Endodermal cell (in vitro differentiated cells): ENCODE data around the gene LCE6A. TPM values are rescaled to one million over a fixed set of nuclear protein-coding genes. Genes with fewer than 3 reads are reported as not detected.

Experiments
- DNase-seq: peaks from one replicate; pipeline ENCODE4 v3.0.0-alpha.2; 2017
- H3K27ac ChIP-seq: 2 replicates; pipeline ENCODE4 v1.5.1; 2013; ENCODE audit warnings: mild to moderate bottlenecking, low read depth, low read length, moderate library complexity
- H3K27me3 ChIP-seq: 2 replicates; pipeline ENCODE4 v1.6.1; 2013; ENCODE audit warnings: mild to moderate bottlenecking, low read length, moderate library complexity; ENCODE audit not compliant: insufficient read depth, control insufficient read depth, poor library complexity, severe bottlenecking
- H3K36me3 ChIP-seq: 2 replicates; pipeline ENCODE4 v1.7.0; 2013; ENCODE audit warnings: mild to moderate bottlenecking, low read length, moderate library complexity; ENCODE audit not compliant: control insufficient read depth, insufficient read depth
- H3K4me1 ChIP-seq: one replicate; pipeline ENCODE4 v1.7.0; 2013; ENCODE audit warnings: low read length; ENCODE audit not compliant: control insufficient read depth, insufficient read depth
- H3K4me3 ChIP-seq: 2 replicates; pipeline ENCODE4 v1.5.1; 2013; ENCODE audit warnings: mild to moderate bottlenecking, low read length, moderate library complexity
- H3K9ac ChIP-seq: 2 replicates; pipeline ENCODE4 v1.6.1; 2013; ENCODE audit warnings: mild to moderate bottlenecking, low read length, moderate library complexity; ENCODE audit not compliant: poor library complexity, severe bottlenecking; ENCODE audit errors: extremely low read depth
- H3K9me3 ChIP-seq: 2 replicates; pipeline ENCODE4 v1.6.1; 2013; ENCODE audit warnings: mild to moderate bottlenecking, low read length, moderate library complexity; ENCODE audit not compliant: control insufficient read depth
- H3K27ac Mint-ChIP-seq: 2 replicates; pipeline ENCODE4 v1.8.0; 2020; ENCODE audit warnings: mixed read lengths
- H3K27me3 Mint-ChIP-seq: 2 replicates; pipeline ENCODE4 v1.8.0; 2021; ENCODE audit warnings: mild to moderate bottlenecking, mixed read lengths; ENCODE audit not compliant: insufficient read depth
- H3K36me3 Mint-ChIP-seq: 2 replicates; pipeline ENCODE4 v1.8.0; 2020; ENCODE audit warnings: low read depth, mixed read lengths
- H3K4me1 Mint-ChIP-seq: 2 replicates; pipeline ENCODE4 v1.8.0; 2020; ENCODE audit warnings: mixed read lengths
- H3K4me3 Mint-ChIP-seq: 2 replicates; pipeline ENCODE4 v1.8.0; 2020; ENCODE audit warnings: mild to moderate bottlenecking, moderate library complexity, mixed read lengths
- H3K9me3 Mint-ChIP-seq: 2 replicates; pipeline ENCODE4 v1.8.0; 2020; ENCODE audit warnings: mild to moderate bottlenecking, mixed read lengths
- WGBS, 2 experiments: methylation state at CpG; one replicate each; pipeline versions ENCODE4 v1.1.5 to v1.1.7; 2013; ENCODE audit warnings: missing lambda C conversion rate in 2 of 2, mixed read lengths in 1 of 2; ENCODE audit not compliant: insufficient coverage in 1 of 2, insufficient read length in 1 of 2; 5-methylcytosine and 5-hydroxymethylcytosine counted together
- total RNA-seq, 2 donors: library from RNA; stranded (reverse); fragmentation: NEBNext Ultra II Directional in 1 of 2; extraction: Animal tissue kit (Norgen Biotek cat#: 25700) in 1 of 2; gene quantifications; 2 replicates in 1 of 2; 3 replicates in 1 of 2; pipeline ENCODE4 v1.2.1, GENCODE V29; 2021
- TF ChIP-seq, protein P1 (sequence below): fragments of 200-600 bp; sonication (generic); conservative IDR thresholded peaks from 2 replicates; pipeline ENCODE4 v1.5.0; 2021; ENCODE audit warnings: antibody characterized with exemption, mild to moderate bottlenecking

Gene LCE6A
- total RNA-seq, 2 donors from 2014 or later: not detected

DNA sequence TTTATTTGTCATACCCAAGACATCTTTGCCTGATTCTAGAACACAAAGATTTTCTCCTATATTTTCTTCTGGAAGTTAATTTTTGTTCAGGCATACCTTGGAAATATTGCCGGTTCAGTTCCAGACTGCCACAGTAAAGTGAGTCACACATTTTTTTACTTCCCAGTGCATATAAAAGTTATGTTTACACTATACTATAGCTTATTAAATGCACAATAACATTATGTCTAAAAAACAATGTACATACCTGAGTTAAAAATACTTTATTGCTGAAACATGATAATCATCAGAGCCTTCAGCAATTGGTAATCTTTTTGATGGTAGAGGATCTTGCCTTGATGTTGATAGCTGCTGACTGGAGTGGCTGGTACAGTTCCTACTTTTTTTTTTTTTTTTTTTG lies 45.5 kb downstream of the LCE6A start:
- Histone ChIP-seq H3K27me3 (no peaks in the 10 kb centered on the region), H3K4me3 (no peak overlapping the region), H3K9ac (no peak overlapping the region), H3K36me3 (no peaks in the 10 kb centered on the region), H3K4me1 (no peaks in the 10 kb centered on the region), H3K27ac (no peak overlapping the region), H3K9me3 (peaks cover 55% of the 10 kb centered on the region)
- Mint-ChIP-seq H3K4me1 (no peaks in the 10 kb centered on the region), H3K9me3 (peaks cover 89% of the 10 kb centered on the region), H3K4me3 (no peak overlapping the region), H3K36me3 (peaks cover 2% of the 10 kb centered on the region), H3K27ac (no peak overlapping the region), H3K27me3 (no peaks in the 10 kb centered on the region)
- 100% methylated on average over 1 of the region's 1 CpG; no CpG with 5 or more reads in 1 of the 2 experiments for WGBS, 2 experiments
- no peak for DNase-seq
- TF ChIP-seq, protein P1, sequence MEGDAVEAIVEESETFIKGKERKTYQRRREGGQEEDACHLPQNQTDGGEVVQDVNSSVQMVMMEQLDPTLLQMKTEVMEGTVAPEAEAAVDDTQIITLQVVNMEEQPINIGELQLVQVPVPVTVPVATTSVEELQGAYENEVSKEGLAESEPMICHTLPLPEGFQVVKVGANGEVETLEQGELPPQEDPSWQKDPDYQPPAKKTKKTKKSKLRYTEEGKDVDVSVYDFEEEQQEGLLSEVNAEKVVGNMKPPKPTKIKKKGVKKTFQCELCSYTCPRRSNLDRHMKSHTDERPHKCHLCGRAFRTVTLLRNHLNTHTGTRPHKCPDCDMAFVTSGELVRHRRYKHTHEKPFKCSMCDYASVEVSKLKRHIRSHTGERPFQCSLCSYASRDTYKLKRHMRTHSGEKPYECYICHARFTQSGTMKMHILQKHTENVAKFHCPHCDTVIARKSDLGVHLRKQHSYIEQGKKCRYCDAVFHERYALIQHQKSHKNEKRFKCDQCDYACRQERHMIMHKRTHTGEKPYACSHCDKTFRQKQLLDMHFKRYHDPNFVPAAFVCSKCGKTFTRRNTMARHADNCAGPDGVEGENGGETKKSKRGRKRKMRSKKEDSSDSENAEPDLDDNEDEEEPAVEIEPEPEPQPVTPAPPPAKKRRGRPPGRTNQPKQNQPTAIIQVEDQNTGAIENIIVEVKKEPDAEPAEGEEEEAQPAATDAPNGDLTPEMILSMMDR: no peak

Other genes with a start within 250 kb of the LCE6A start
- gene LCE3C, start 242.6 kb upstream of the LCE6A start, total RNA-seq: not detected
- not detected for gene LCE3B, start 229.0 kb upstream of the LCE6A start, total RNA-seq
- gene LCE3A, start 219.8 kb upstream of the LCE6A start, total RNA-seq: not detected
- gene LCE2D, start 179.5 kb upstream of the LCE6A start, total RNA-seq: not detected
- not detected for gene LCE2C, start 167.6 kb upstream of the LCE6A start, total RNA-seq
- not detected for gene LCE2B, start 156.7 kb upstream of the LCE6A start, total RNA-seq
- gene LCE2A, start 144.5 kb upstream of the LCE6A start, total RNA-seq: not detected
- not detected for gene LCE4A, start 134.7 kb upstream of the LCE6A start, total RNA-seq
- not detected for gene KPRP, start 84.8 kb upstream of the LCE6A start, total RNA-seq
- not detected for gene LCE1F, start 67.7 kb upstream of the LCE6A start, total RNA-seq
- not detected for gene LCE1E, start 56.6 kb upstream of the LCE6A start, total RNA-seq
- gene LCE1D, start 46.1 kb upstream of the LCE6A start, total RNA-seq: not detected
- not detected for gene LCE1C, start 36.2 kb upstream of the LCE6A start, total RNA-seq
- not detected for gene LCE1B, start 30.9 kb upstream of the LCE6A start, total RNA-seq
- gene LCE1A, start 15.4 kb upstream of the LCE6A start, total RNA-seq: not detected
- not detected for gene LCE7A, start 17.1 kb downstream of the LCE6A start, total RNA-seq
- not detected for gene SMCP, start 35.5 kb downstream of the LCE6A start, total RNA-seq
- not detected for gene IVL, start 65.7 kb downstream of the LCE6A start, total RNA-seq
- gene SPRR5, start 104.3 kb downstream of the LCE6A start, total RNA-seq: not detected
- not detected for gene SPRR4, start 127.8 kb downstream of the LCE6A start, total RNA-seq
- not detected for gene SPRR1A, start 141.2 kb downstream of the LCE6A start, total RNA-seq
- gene SPRR3, start 158.9 kb downstream of the LCE6A start, total RNA-seq: not detected
- gene SPRR1B, start 188.3 kb downstream of the LCE6A start, total RNA-seq: not detected
- gene SPRR2D, start 198.3 kb downstream of the LCE6A start, total RNA-seq: under 1 TPM in 1 of 2 donors, not detected in 1; 0.42 TPM
- gene SPRR2A, start 214.7 kb downstream of the LCE6A start, total RNA-seq: not detected
- not detected for gene SPRR2B, start 228.8 kb downstream of the LCE6A start, total RNA-seq